ENCODE results near the gene MAP10. TPM values are rescaled to one million over a fixed set of nuclear protein-coding genes. Genes with fewer than 3 reads are reported as not detected.

The MAP10 gene
- total RNA-seq, 1 experiment from 2014 or later, result 6.9 TPM

DNA sequence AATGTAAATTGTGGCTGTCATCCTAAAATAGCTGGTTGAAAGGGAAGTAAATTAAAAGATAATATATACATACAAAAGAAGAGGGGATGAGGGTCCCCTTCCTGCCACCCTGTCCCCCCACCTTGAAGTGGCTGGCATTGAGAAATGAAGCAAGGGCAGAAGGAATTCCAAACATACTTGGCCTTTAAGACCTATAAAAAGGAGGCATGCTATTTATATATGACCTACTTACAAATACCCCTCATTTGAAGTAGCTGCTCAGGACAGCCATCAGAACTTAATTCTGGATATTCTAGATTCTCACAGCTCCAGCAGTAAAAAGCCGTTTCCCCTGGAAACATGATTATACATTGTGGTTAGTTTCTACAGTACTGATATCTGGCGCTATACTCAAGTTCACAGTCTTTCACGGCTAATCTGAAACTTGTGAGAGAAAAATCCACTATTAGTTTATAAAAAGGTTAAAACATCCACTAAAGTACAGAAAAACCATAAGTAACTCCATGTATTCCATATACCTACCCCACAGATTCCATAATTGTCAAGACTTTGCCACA lies 9.6 kb upstream of the MAP10 start:
- peak; percentile 65 for DNase-seq (ENCODE audit: low read depth)

DNA sequence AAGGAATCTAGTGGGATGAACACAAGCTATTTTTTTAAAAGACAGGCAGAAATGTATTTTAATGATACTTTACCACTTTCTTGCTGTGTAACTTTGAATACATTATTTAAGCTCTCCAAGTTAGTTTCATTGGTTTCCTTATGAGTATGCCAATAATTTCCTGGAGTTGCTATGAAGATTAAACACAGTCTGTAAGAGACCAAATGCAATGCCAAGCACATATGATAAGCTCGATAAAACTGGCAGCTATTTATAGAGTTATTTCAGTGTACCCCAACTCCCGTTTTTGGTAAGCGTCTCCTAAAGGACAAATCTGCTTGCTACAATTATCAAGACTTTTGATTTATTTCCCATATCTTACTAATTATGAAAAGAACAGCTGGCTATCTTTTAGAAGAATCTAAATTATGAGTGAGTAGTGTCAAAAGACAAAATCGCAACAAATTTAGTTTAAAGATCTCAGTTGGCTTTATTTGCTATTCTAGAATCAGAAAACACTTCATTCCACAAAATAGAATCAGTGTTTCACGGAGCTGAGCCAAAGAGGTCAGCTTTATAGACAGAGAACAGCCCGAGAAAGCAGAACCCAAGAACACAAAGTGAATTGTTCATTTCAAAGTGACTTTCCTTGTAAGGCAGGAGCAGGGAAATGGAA lies 7.2 kb upstream of the MAP10 start:
- no peak for DNase-seq (ENCODE audit: low read depth)

DNA sequence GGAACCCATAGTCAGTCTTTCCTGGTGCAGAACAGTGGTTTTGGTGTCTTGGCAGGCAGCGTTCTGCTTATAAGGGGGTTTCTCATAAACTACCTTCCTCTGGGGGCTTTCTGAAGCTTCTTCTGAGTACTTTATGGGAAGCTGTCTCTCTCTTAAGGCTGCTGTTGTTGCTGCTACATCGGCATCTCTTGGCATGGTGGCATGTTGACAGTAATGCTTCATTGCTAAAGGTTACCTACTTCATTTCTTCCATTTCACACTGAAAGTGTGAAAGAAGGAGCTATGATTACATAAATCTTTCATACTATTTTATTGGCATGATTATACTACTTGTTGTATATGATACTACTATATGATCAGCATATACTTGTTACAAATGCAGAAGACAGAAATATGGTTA lies 6.3 kb upstream of the MAP10 start:
- DNase-seq (ENCODE audit: low read depth), result no peak

DNA sequence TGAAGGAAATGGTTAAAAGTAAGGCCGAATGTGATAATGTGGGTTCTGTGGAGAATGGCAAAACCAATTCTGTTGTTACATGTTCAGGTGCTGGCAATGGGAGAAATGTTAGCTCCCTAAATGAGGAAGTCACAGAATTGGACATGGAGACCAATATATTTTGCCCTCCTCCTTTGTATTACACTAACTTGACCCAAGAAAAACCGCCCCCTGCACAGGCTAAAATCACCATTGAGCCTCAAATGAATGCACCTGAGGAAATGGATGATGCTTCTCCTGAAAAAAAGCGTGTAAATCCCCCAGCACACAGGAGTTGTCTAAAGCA lies 932 bp downstream of the MAP10 start:
- no peak for DNase-seq (ENCODE audit: low read depth)

DNA sequence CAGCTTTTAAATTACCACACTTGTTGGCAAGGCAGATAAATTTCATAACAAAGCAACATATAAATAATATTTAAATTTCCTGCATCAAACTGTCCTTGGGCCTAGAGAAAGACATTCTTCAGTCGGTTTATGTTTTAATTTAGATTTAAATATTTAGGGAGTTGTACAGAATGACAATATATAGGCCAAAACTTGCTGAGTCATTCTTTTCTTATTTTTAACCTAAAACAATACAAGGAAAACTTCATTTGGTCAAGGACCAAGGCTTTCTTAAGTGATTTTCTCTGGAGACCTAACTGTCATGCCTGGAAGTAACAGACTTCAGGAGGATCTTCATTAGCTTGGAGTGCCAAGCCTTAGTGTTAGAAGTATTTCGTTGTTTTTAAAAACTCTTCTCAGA lies 5.6 kb downstream of the MAP10 start:
- DNase-seq (ENCODE audit: low read depth), result no peak

DNA sequence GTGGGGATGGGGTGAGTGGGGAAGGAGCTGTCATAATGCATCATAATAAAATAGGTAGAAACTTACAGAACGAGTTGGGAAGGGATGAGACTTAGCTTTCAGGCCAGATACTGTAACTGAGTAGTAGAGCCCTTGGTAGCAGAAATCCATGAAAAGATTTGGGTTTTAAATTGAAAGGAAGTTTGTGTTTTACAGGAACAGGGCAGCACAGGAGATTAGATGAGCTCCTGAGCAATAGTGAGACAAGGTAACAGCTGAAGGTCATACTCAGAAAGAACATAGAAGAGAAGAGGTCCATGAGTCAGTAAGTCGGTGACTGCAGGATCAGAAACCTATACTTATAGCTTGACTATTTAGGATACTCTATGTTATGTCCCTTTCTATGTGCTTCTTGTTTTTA lies 7.3 kb downstream of the MAP10 start:
- no peak for DNase-seq (ENCODE audit: low read depth)

DNA sequence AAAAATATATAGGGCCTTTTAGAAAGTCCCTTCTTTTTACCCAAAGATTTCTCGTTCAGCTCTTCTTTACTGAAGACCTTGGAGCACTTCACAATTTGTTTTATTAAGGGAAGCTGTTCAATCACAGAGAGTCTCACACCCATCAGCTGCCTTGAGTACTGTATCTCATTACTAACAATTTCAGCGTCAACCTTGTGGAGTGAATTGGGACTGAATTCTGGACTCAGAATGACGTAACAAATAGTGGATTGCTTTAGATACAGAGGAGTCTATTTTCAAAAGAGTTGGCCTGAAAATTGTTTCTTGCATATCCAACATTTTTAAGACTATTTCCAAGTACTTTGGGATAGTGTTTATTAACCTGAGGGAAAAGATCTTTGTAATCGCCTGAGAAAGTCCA lies 7.9 kb downstream of the MAP10 start:
- DNase-seq (ENCODE audit: low read depth), result no peak

DNA sequence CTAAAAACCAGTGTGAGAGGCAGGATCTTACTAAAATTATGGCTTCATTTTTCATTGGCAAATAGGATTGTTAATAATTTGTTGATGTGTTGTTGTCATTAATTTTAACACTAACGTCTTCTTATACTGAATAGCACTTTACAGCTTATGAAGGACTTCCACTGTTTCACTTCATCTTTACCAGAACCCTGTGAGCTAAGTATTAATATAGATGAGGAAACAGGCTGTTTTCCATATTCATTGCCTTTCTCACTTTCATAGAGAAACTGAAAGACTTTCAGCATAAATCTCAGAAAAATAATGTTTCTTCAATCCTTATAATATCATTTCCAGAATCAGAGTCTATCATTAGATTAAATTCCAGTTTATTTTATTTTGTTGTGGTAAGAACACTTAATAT lies 8.5 kb downstream of the MAP10 start:
- no peak for DNase-seq (ENCODE audit: low read depth)

DNA sequence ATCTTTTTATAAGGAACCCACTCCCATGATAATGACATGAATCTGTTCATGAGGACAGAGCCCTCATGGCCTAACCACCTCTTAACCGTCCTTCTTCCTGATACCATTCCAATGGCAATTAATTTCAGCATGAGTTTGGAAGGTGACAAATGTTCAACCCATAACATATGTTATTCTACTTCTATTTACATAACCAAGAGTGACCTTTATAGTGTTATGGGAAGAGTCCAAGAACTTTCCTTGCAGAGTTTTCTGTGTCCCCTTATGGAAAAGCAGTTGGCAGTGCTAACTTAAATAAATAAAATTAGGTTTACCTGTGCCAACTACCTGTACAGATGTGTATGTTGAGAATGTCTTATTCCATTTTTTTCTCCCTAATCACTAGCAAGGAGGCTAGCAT lies 11.1 kb downstream of the MAP10 start:
- DNase-seq (ENCODE audit: low read depth), result no peak

DNA sequence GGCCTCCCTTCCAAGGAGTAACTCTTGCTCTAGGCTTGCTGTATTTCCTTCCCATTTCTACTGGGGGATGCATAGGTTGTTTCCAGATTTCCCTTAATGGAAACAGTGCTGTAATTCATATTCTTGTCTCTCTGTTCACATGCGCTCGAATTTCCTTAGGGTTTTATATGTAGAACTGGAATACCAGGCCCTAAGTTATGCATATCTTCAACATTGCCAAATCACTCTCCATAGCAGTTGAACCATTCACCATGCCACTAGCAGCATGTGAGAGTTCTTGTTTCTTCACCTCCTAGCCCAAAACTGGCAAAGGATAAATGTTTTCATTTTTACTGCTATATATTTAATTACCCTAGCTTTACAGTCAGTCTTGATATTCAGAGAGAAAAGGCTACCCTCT lies 12.8 kb downstream of the MAP10 start:
- DNase-seq (ENCODE audit: low read depth), result no peak

DNA sequence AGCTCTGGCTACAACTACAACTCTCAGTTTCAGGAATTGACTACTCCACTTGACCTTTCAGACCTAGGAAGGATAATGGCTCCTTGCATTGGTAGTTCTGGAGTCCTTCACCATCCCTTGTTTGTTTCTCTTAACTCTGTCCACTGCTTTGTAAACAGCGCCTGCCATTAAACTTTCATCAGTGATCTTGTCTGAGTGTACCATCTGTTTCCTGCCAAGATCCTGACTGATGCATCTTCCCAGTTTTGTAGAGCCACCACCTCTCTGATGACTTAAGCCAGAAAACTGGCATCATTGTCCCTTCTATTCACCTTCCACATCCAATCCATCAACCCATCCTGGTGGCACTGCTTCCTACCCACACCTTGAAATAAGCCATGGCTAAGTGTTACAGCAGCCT lies 15.2 kb downstream of the MAP10 start:
- no peak for DNase-seq (ENCODE audit: low read depth)

DNA sequence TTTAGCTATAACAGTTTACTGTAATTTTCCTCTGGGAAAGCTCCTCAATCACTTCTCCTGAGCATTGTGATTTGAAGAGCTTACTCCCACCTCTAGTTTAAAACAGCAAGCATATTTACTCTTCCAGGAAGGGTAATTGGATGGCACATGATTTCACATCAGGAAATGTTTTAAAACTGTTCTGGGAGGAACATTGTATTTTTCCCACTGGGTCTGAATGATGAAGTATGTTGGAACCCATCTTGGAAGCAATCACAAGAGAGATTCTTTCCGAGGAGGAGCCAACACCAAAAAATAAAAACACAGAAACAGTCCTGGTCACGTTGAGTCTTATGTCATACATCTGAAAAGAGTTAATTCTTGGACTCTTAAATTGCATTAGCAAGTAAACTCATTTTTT lies 17.3 kb downstream of the MAP10 start:
- DNase-seq (ENCODE audit: low read depth), result no peak

DNA sequence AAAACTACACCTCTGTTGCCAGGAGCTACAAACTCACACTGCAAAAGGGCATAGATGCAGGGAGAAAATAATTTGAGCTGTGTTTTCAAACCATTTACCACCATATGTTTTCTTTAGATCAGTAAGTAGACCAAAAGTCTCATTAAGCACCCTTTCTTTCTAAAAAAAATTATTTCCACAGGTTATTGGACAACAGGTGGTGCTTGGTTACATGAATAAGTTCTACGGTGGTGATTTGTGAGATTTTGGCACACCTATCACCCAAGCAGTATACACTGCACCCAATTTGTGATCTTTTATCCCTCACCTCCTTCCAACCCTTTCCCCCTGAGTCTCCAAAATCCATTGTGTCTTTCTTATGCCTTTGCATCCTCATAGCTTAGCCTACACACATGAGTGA lies 21.1 kb downstream of the MAP10 start:
- no peak for DNase-seq (ENCODE audit: low read depth)

DNA sequence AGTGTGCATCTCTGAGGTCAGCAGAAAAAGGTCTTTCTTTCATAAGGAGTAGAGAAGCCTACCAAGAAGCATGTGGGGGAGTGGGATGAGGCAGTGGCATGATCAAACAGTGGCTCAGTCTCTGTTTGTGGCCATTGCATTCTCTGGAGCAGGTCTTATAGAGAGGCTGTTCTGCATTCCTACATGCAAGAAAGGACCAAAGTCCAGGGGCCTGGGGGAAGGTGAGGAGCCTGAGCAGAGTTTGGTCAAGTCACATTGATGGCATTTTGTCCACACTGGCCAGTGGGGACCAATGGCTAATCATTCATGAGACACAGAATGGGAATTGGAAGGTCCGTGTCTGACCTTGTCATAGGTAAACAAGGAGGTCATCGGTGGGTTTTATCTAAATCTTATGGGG lies 25.4 kb downstream of the MAP10 start:
- DNase-seq (ENCODE audit: low read depth), result no peak

DNA sequence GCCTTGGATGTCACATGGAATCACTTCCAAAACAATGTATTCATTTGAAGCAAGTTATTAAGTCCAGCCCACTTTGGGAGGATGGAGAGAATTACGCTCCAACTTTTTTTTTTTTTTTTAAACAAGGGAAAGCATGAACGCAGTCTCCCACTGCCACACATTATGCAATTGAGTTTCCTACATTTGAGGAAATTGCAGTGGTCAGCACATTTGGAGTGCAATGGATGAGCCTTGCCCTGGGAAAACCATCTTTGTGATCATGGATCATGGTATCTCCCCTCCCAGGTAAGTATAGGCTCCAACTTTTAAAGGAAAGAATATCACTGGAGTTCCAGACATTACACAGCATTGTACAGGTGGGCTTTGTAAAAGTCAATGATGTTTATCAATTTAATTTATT lies 26.7 kb downstream of the MAP10 start:
- no peak for DNase-seq (ENCODE audit: low read depth)

DNA sequence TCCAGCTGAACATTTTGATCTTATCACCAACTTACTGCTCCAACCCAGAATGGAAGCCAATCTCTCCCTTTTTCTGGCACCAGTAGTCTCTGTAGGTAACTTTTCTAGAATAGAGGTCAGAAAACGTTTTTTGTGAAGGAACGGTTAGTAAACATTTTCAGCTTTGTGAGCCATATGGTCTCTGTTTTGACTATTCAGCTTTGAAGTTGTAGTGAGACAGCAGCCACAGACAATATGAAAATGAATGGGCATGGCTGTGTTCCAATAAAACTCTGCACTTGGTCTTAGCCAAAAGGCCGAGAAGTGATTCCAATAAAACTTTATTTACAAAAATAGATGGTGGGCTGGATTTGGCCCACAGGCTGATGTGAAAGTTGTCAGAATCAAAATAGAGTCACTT lies 28.9 kb downstream of the MAP10 start:
- DNase-seq (ENCODE audit: low read depth), result peak; percentile 71

DNA sequence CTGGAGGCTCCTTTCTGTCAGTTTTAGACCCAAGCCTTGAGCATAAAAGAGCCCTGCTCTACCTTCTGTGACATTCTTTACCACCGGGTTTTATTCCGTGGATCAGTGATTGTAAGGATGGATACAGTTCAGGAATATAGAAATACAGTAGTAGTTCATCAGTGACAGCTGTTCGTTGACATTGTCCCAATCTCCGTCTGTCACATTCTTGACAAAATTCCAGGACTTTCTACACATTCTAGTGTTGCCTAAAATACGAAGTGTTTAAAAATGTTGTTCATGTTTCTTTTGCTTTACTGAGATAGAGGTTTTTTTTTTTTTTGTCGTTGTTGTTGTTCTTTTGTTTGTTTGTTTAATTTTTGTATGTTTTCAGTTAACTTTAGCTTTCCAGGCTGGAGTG lies 29.9 kb downstream of the MAP10 start:
- no peak for DNase-seq (ENCODE audit: low read depth)

DNA sequence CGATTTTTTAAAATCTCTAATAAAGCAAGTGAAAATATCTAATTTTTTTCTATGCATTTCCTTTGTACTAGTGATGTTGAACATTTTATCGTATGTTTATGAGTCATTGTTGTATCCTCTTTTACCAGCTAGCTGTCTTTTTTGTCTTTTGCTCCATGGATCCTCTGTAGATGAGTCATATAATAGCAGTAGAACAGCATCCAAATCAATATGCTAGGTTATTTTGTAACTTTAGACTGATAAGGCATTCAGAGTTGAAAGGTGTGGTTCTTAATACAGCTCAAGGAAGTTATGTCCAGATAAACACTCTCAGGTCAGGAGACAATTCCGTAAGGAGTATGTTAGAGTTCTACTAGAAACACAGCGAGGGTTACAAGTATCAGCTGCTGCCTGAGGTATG lies 31.9 kb downstream of the MAP10 start:
- peak; percentile 38 for DNase-seq (ENCODE audit: low read depth)

DNA sequence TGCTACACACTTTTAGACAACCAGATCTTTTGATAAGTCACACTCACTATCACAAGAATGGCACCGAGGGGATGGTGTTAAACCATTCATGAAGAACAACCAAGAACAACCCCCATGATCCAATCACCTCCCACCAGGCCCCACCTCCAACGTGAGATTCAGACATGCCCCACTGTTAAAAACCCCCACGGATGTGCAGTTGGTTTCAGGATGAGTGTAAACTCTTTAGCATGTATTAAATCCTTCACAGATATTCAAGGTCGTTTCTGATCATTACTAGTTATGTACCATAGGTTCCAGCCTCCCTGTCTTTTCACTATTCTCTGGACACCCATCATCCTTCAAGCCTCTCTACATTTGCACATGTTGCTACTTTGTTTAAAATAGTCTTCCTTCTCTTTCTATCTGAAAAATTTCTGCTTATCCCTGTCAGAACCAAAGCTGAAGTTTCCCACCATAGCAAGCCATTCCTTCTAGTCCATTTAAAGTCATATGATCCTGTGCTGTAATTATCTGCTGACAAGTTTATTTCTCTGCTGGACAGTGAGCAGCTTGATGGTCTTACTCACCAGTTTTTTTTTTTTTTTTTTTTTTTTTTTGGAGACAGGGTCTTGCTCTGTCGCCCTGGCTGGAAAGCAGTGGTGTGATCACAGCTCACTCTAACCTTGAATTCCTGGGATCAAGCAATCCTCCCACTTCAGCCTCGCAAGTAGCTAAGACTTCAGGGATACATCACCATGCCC lies 36.8 kb downstream of the MAP10 start:
- DNase-seq (ENCODE audit: low read depth), result no peak

DNA sequence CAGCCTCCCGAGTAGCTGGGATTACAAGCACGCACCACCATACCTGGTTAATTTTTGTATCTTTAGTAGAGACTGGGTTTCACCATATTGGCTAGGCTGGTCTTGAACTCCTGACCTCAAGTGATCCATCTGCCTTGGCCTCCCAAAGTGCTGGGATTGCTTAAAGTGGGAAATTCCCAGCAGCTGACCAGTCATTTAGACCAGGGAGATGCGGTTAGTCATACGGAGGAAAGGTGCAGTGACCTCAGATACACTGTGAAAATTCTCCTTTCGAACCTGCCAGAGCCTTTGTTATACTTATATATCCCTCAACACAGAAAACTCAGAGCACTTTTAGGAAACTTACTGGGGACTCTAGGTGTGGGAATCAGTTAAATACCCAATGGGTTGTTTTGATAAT lies 39.6 kb downstream of the MAP10 start:
- peak; percentile 97 for DNase-seq (ENCODE audit: low read depth)

DNA sequence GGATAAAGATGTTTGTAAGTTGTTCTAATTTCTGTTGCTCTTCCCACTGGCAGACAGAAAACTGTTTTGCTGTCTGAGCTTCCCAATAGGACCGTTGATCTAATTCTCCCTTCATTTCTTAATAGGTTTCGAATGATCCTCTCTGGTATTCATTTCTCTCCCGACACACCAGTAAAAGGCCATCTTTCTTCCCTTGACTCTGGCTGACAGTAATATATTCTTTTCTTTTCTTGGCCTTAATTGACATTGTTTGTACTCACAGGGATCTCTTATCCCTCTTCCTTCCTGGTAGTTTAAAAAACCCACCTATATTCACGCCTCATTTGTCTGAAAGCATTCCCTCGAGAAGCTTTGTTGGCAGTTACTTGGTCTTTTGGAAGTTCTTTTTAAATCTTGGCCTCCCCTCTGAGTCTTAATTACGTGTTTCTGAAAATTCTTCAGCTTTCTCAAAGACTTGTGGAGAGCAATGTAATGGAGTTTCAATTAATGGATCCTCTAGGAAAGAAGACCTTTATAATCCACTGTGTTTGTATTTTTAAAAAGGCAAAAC lies 40.3 kb downstream of the MAP10 start:
- DNase-seq (ENCODE audit: low read depth), result peak; percentile 28

DNA sequence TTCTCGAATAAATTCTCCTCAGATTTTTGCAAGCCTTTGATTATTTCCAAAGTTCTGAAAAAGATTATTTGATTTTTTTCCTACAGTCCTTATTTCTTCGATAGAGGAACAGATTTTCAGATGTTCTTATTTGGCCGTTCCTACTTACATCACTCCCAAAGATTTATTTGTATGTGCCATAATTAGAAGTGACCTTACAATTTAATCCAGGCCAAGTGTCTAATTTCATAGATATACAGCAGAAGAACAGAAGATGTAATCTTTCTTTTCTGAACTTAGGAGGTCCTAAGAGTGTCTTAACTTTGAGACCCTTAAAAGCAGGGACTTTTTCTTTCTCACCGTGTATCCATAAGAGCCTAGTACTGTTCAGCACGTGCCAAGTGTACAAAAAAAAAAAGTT lies 46.3 kb downstream of the MAP10 start:
- DNase-seq (ENCODE audit: low read depth), result no peak
